ENCODE results near the gene PHF12. TPM values are rescaled to one million over a fixed set of nuclear protein-coding genes. Genes with fewer than 3 reads are reported as not detected.

Gene PHF12
- total and polyA plus RNA-seq, 2 of the 8 experiments (the other 6 are each of a cell fraction or from before 2014, with no cell fraction given), result 38.8 to 65.7 TPM

DNA sequence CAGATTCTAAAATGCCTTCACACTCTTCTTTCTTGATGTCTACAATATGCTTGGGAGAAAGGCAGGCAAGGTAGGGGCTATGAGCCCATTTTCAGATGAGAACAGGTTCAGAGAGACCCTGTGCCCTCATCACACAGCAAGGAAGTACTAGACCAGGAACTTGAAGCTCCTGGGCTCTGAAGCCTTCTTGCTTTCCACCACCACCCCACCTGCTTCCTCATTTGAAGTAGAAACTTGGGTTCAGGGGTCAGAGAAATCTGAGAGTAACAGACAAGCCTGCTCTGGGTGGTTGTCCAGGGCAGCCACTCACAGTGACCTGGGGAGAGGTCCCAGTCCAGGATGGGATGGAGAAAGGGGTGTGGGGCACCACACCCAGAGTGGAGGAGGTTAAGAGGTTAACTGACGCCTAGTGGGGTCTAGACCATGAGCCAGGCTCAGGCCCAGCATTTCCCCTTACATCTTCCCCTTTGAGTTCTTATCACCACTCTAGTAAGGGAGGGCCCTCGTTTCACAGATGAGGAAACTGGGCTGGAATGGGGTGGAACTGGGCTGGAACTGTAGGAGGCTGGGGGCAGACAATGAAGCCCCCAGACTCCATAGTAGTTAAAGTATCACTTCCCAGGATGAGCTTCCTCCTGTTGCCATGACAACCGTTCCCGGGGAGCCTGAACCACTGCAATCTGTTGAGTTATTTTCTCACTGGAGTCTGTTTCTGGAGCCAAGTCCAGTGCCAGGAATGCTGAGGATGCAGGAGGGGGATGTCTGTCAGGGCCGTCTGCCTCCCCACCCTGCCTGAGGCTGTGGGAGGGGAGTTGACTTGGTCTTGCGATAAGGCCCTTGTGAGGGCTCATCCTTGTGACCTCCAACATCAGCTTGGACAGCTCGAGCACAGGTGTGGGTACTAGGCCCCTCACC is 16.2 kb upstream of the PHF12 start (continued):
- TF ChIP-seq PHF8 (conservative IDR thresholded peaks at IDR 0.05; ENCODE audit: low read depth, low read length) (no peak), SAP30 (IDR thresholded peaks at IDR 0.05; ENCODE audit: insufficient read depth, insufficient replicate concordance, low read length) (peak; percentile 8), BACH1 (IDR thresholded peaks at IDR 0.05; ENCODE audit: low read length) (no peak), SIN3A (conservative IDR thresholded peaks at IDR 0.05 in 1 of 2, IDR thresholded peaks at IDR 0.05 in 1 of 2; ENCODE audit: low read depth in 1 of 2, low read length in 2 of 2) (0 out of 4 replicates have a peak, but pooled peaks of 1 of the 2 experiments have one; percentile 4), CTBP2 (IDR thresholded peaks at IDR 0.05; ENCODE audit: borderline replicate concordance, insufficient read depth, insufficient read length, low read length) (no peak)
- TF ChIP-seq, protein P1, sequence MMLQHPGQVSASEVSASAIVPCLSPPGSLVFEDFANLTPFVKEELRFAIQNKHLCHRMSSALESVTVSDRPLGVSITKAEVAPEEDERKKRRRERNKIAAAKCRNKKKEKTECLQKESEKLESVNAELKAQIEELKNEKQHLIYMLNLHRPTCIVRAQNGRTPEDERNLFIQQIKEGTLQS (IDR thresholded peaks at IDR 0.05; ENCODE audit: insufficient read depth, low read depth, low read length), result no peak
